ENCODE data around the gene FMNL2.

FMNL2 gene

DNA sequence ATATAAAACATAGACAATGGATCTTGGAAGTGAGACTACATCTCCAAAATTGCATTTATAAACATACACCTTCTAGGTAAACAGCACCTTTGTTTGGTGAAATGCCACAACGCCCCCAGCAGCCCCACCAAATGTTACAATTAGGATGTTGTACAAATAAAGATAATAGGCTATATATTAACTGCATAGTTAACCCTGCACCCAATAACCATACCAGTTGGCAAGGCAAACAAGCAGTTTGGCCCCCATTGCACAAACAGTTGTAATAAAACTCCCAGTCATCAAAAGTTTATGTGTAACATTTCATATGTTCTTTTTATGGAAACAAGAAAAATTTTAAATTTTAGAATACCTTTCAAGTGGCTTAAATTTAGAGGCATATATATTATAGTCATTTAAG is 315.0 kb downstream of the FMNL2 start:
- DNase-seq (ENCODE audit: low read depth): no peak
- TF ChIP-seq, protein P1, sequence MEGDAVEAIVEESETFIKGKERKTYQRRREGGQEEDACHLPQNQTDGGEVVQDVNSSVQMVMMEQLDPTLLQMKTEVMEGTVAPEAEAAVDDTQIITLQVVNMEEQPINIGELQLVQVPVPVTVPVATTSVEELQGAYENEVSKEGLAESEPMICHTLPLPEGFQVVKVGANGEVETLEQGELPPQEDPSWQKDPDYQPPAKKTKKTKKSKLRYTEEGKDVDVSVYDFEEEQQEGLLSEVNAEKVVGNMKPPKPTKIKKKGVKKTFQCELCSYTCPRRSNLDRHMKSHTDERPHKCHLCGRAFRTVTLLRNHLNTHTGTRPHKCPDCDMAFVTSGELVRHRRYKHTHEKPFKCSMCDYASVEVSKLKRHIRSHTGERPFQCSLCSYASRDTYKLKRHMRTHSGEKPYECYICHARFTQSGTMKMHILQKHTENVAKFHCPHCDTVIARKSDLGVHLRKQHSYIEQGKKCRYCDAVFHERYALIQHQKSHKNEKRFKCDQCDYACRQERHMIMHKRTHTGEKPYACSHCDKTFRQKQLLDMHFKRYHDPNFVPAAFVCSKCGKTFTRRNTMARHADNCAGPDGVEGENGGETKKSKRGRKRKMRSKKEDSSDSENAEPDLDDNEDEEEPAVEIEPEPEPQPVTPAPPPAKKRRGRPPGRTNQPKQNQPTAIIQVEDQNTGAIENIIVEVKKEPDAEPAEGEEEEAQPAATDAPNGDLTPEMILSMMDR (conservative IDR thresholded peaks at IDR 0.05; ENCODE audit: control insufficient read depth, insufficient read depth, low read depth, low read length): no peak
- no peak overlapping the region for H3K4me3 ChIP-seq (ENCODE audit: control insufficient read depth, low read depth, low read length)

DNA sequence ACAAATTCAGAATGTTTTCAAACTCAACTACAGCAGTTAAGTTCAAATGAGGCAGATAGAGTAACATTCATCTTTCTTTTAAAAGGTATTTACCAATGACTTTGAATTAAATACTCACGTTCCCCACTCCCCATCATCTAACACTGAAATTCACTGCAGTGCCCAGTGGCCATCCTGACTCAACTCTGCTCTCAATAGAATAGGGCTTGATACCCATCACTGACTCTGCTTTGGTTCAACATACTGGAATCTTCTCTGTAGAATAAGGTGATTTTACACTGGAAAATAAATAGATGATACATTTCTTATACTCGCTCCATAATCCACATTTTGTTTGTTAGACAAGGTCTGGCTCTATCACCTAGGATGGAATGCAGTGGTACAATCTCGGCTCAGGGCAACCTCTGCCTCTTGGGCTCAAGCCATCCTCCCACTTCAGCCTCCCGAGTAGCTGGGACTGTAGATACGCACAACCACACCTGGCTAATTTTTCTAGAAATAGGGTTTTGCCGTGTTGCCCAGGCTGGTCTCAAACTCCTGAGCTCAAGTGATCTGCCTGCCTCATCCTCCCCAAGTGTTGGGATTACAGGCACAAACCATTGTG is 315.9 kb downstream of the FMNL2 start:
- no peak overlapping the region for H3K4me3 ChIP-seq (ENCODE audit: control insufficient read depth, low read depth, low read length)
- no peak for DNase-seq (ENCODE audit: low read depth)
- TF ChIP-seq, protein P1 (conservative IDR thresholded peaks at IDR 0.05; ENCODE audit: control insufficient read depth, insufficient read depth, low read depth, low read length): no peak

DNA sequence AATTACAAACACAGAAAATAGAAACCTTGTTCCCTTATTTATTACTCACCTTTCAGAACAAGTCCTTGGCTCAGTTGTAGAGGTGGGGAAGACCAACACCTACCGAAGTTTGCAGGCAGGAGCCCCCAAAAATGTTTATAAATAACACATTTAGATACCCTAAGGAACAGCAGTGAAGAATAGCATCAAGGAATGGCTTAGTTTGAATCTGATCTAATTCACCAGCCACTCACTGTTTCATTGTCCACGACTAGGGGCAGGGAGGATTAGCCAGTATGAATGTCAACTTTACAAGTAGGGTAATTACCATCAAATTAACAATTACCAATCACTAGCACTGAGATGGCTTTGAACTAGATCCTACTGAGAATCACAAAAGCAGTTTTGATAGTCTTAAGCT is 316.9 kb downstream of the FMNL2 start:
- TF ChIP-seq, protein P1 (conservative IDR thresholded peaks at IDR 0.05; ENCODE audit: control insufficient read depth, insufficient read depth, low read depth, low read length): no peak
- no peak for DNase-seq (ENCODE audit: low read depth)
- no peak overlapping the region for H3K4me3 ChIP-seq (ENCODE audit: control insufficient read depth, low read depth, low read length)

DNA sequence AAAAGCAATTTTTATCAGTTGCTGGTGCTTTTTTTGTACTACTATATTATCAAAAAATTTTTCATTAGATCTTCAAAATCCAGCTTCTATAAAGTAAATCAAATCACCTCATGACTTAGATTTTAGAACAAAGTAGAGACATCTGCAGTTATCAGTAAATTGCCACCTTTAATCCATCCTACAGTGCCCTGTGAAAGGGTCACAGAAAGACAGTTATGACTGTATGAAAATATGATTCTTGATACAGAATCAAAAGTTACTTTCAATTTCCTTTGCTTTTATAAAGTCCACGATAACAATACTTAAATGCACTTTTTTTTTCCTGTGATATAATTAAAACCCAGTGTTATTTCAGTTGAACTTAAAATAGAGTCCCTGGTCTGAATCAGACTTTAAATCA is 320.9 kb downstream of the FMNL2 start:
- TF ChIP-seq, protein P1 (conservative IDR thresholded peaks at IDR 0.05; ENCODE audit: control insufficient read depth, insufficient read depth, low read depth, low read length): no peak
- no peak for DNase-seq (ENCODE audit: low read depth)
- H3K4me3 ChIP-seq (ENCODE audit: control insufficient read depth, low read depth, low read length): no peak overlapping the region

DNA sequence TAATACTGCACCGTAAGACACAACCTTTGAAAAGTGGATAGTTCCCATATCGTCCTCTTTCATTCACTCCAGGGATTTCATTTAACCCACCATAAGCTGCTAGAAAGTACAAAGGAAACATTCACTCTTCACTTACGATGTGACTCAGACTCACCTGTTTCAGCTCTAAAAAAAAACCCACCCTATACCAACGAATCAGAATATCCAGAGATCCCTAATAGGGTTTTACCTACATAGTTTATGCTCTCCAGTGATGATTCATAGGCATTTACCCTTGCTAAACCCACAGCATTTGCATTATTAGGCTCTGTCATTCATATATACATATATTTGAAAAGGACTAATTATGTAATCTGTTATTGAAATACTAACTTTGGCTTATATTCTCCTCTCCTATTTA is 322.1 kb downstream of the FMNL2 start:
- DNase-seq (ENCODE audit: low read depth): no peak
- H3K4me3 ChIP-seq (ENCODE audit: control insufficient read depth, low read depth, low read length): no peak overlapping the region
- TF ChIP-seq, protein P1 (conservative IDR thresholded peaks at IDR 0.05; ENCODE audit: control insufficient read depth, insufficient read depth, low read depth, low read length): no peak

DNA sequence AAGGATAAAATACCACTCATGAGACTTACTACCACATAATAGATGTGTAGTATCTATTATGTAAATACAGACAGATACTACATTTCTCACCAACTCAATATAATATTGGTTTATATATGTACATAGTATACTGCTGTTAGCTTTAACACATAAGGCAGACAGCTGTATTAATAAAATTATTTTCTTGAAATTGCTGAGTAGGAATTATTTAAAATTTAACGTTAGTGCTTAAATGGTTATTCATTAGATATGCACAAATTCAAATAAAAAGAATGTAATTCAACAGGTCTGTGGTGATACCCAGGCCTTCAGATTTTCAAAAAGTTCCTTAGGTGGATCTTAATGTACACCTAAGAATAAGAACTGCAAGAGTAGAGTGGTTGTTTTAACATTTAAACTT is 323.2 kb downstream of the FMNL2 start:
- H3K4me3 ChIP-seq (ENCODE audit: control insufficient read depth, low read depth, low read length): no peak overlapping the region
- TF ChIP-seq, protein P1 (conservative IDR thresholded peaks at IDR 0.05; ENCODE audit: control insufficient read depth, insufficient read depth, low read depth, low read length): no peak
- DNase-seq (ENCODE audit: low read depth): no peak

DNA sequence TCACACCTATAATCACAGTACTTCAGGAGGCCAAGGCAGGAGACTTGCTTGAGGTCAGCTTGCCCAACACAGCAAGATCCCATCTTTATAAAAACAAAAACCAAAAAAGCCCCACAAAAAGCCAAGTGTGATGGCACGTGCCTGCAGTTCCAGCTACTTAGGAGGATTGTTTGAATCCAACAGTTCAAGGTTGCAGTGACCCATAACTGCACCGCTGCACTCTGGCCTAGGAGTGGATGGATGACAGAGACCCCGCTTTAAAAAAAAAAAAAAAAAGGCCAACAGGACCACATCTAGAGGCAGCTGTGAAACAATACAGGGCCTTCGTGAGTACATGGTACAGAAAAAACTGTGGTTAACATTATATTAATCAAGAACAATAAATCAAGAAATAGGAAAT is 326.1 kb downstream of the FMNL2 start:
- DNase-seq (ENCODE audit: low read depth): no peak
- H3K4me3 ChIP-seq (ENCODE audit: control insufficient read depth, low read depth, low read length): no peak overlapping the region
- TF ChIP-seq, protein P1 (conservative IDR thresholded peaks at IDR 0.05; ENCODE audit: control insufficient read depth, insufficient read depth, low read depth, low read length): no peak

Measured in fibroblast of mammary gland (primary cell).